T-helper 1 cell treated with Interleukin-12 subunit alpha and Interleukin-12 subunit beta and Interleukin-4 antibody, amounts not matched to agents 30 μg/mL and 1 μg/mL, for 36 hours (primary cell): ENCODE measurements around the gene HS1BP3.

ENCODE experiments used
- H3K27ac Mint-ChIP-seq: one replicate; pipeline ENCODE4 v1.8.0; 2021; ENCODE audit warnings: mild to moderate bottlenecking, mixed read lengths
- H3K27me3 Mint-ChIP-seq: one replicate; pipeline ENCODE4 v1.8.0; 2021; ENCODE audit warnings: low read depth, mixed read lengths
- H3K36me3 Mint-ChIP-seq: one replicate; pipeline ENCODE4 v1.8.0; 2021; ENCODE audit warnings: low read depth, mixed read lengths
- H3K4me1 Mint-ChIP-seq: one replicate; pipeline ENCODE4 v1.8.0; 2021; ENCODE audit warnings: low read depth, mixed read lengths
- H3K4me3 Mint-ChIP-seq: one replicate; pipeline ENCODE4 v1.8.0; 2021; ENCODE audit warnings: mild to moderate bottlenecking, moderate library complexity, mixed read lengths
- H3K9me3 Mint-ChIP-seq: one replicate; pipeline ENCODE4 v1.8.0; 2021; ENCODE audit warnings: mixed read lengths

Gene HS1BP3

GRCh38 chr2:20635675-20636584, 15.0 kb downstream of the HS1BP3 start:
- Mint-ChIP-seq H3K9me3 (no peaks in the 10 kb centered on the region), H3K4me3 (no peak overlapping the region), H3K36me3 (peaks cover 3% of the 10 kb centered on the region), H3K4me1 (no peaks in the 10 kb centered on the region), H3K27ac (no peak overlapping the region), H3K27me3 (no peaks in the 10 kb centered on the region)

- Mint-ChIP-seq H3K4me1 (no peaks in the 10 kb centered on the region), H3K4me3 (no peak overlapping the region), H3K27ac (no peak overlapping the region), H3K36me3 (peaks cover 3% of the 10 kb centered on the region), H3K27me3 (no peaks in the 10 kb centered on the region), H3K9me3 (no peaks in the 10 kb centered on the region)
Measured at GRCh38 chr2:20635113-20635510, 15.8 kb downstream of the HS1BP3 start.

GRCh38 chr2:20634507-20635112, 16.3 kb downstream of the HS1BP3 start:
- H3K27ac Mint-ChIP-seq, result no peak overlapping the region

GRCh38 chr2:20633794-20634506, 16.9 kb downstream of the HS1BP3 start:
- Mint-ChIP-seq H3K27me3 (no peaks in the 10 kb centered on the region), H3K4me3 (no peak overlapping the region), H3K9me3 (no peaks in the 10 kb centered on the region), H3K27ac (no peak overlapping the region), H3K36me3 (no peaks in the 10 kb centered on the region), H3K4me1 (no peaks in the 10 kb centered on the region)

More at GRCh38 chr2:20634507-20635112, 16.3 kb downstream of the HS1BP3 start:
- Mint-ChIP-seq H3K27me3 (no peaks in the 10 kb centered on the region), H3K9me3 (no peaks in the 10 kb centered on the region), H3K4me3 (no peak overlapping the region), H3K4me1 (no peaks in the 10 kb centered on the region), H3K36me3 (peaks cover 2% of the 10 kb centered on the region)

- Mint-ChIP-seq H3K4me3 (no peak overlapping the region), H3K27ac (no peak overlapping the region), H3K27me3 (no peaks in the 10 kb centered on the region), H3K4me1 (no peaks in the 10 kb centered on the region), H3K9me3 (no peaks in the 10 kb centered on the region), H3K36me3 (no peaks in the 10 kb centered on the region)
Measured at GRCh38 chr2:20633001-20633400, 17.9 kb downstream of the HS1BP3 start.

GRCh38 chr2:20632446-20632990, 18.4 kb downstream of the HS1BP3 start:
- H3K27ac Mint-ChIP-seq, result no peak overlapping the region
- no peak overlapping the region for H3K4me3 Mint-ChIP-seq
- no peaks in the 10 kb centered on the region for H3K27me3 Mint-ChIP-seq
- H3K36me3 Mint-ChIP-seq, result no peaks in the 10 kb centered on the region
- H3K4me1 Mint-ChIP-seq, result no peaks in the 10 kb centered on the region
- no peaks in the 10 kb centered on the region for H3K9me3 Mint-ChIP-seq

- H3K9me3 Mint-ChIP-seq, result no peaks in the 10 kb centered on the region
- H3K27ac Mint-ChIP-seq, result no peak overlapping the region
- no peaks in the 10 kb centered on the region for H3K27me3 Mint-ChIP-seq
- no peaks in the 10 kb centered on the region for H3K36me3 Mint-ChIP-seq
- H3K4me1 Mint-ChIP-seq, result no peaks in the 10 kb centered on the region
- no peak overlapping the region for H3K4me3 Mint-ChIP-seq
Measured at GRCh38 chr2:20631617-20632307, 19.1 kb downstream of the HS1BP3 start.

GRCh38 chr2:20630967-20631366, 19.9 kb downstream of the HS1BP3 start:
- no peaks in the 10 kb centered on the region for H3K36me3 Mint-ChIP-seq
- H3K4me3 Mint-ChIP-seq, result no peak overlapping the region
- H3K27ac Mint-ChIP-seq, result no peak overlapping the region
- no peaks in the 10 kb centered on the region for H3K27me3 Mint-ChIP-seq
- H3K9me3 Mint-ChIP-seq, result no peaks in the 10 kb centered on the region
- H3K4me1 Mint-ChIP-seq, result no peaks in the 10 kb centered on the region

- H3K27me3 Mint-ChIP-seq, result no peaks in the 10 kb centered on the region
- no peaks in the 10 kb centered on the region for H3K36me3 Mint-ChIP-seq
- H3K4me3 Mint-ChIP-seq, result no peak overlapping the region
- no peak overlapping the region for H3K27ac Mint-ChIP-seq
- no peaks in the 10 kb centered on the region for H3K9me3 Mint-ChIP-seq
- H3K4me1 Mint-ChIP-seq, result no peaks in the 10 kb centered on the region
Measured at GRCh38 chr2:20629581-20630171, 21.2 kb downstream of the HS1BP3 start.

- no peaks in the 10 kb centered on the region for H3K27me3 Mint-ChIP-seq
- no peak overlapping the region for H3K4me3 Mint-ChIP-seq
- no peak overlapping the region for H3K27ac Mint-ChIP-seq
Measured at GRCh38 chr2:20629181-20629580, 21.7 kb downstream of the HS1BP3 start.

GRCh38 chr2:20627712-20628380, 23.1 kb downstream of the HS1BP3 start:
- no peaks in the 10 kb centered on the region for H3K9me3 Mint-ChIP-seq
- H3K27me3 Mint-ChIP-seq, result no peaks in the 10 kb centered on the region
- no peaks in the 10 kb centered on the region for H3K4me1 Mint-ChIP-seq
- H3K27ac Mint-ChIP-seq, result no peak overlapping the region
- no peak overlapping the region for H3K4me3 Mint-ChIP-seq
- no peaks in the 10 kb centered on the region for H3K36me3 Mint-ChIP-seq

More at GRCh38 chr2:20629181-20629580, 21.7 kb downstream of the HS1BP3 start:
- Mint-ChIP-seq H3K36me3 (no peaks in the 10 kb centered on the region), H3K9me3 (no peaks in the 10 kb centered on the region), H3K4me1 (no peaks in the 10 kb centered on the region)

- Mint-ChIP-seq H3K27me3 (no peaks in the 10 kb centered on the region), H3K27ac (no peak overlapping the region), H3K36me3 (no peaks in the 10 kb centered on the region), H3K4me3 (no peak overlapping the region), H3K4me1 (no peaks in the 10 kb centered on the region), H3K9me3 (no peaks in the 10 kb centered on the region)
Measured at GRCh38 chr2:20626698-20627513, 24.0 kb downstream of the HS1BP3 start.

GRCh38 chr2:20626392-20626697, 24.6 kb downstream of the HS1BP3 start:
- Mint-ChIP-seq H3K27ac (no peak overlapping the region), H3K36me3 (no peaks in the 10 kb centered on the region), H3K9me3 (no peaks in the 10 kb centered on the region)

More at GRCh38 chr2:20626392-20626697, 24.6 kb downstream of the HS1BP3 start:
- Mint-ChIP-seq H3K27me3 (no peaks in the 10 kb centered on the region), H3K4me3 (no peak overlapping the region), H3K4me1 (no peaks in the 10 kb centered on the region)
